GM18507 (cell line): ENCODE results near the gene KIAA0825.

Experiments
- DNase-seq: peaks from one replicate; pipeline ENCODE4 v3.0.0; 2011; ENCODE audit warnings: low read depth; ENCODE audit not compliant: insufficient read length; ENCODE audit errors: extremely low spot score
- FAIRE-seq: peaks from 2 replicates; lab custom pipeline; 2011; peaks lifted over from hg19 to GRCh38; lab: Jason Lieb, UNC

The KIAA0825 gene

DNA sequence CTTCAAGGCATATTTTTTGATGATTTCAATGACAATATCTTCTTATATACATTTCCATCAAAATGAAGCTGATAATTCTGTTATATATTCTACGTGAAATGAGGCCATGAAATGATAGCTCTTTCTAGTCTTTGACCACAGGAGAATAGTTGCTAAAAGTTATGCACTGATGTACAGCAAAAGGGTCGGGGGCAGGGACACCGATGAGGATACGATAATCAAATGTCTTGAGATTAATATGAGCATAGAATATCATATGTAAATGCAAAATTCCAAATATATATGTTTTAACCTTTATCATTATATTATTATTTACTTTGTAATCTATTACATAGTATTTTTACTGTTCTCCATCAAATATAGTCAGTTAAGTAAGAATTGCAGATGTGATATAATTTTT, 264.8 kb downstream of the KIAA0825 start:
- DNase-seq (no peak), FAIRE-seq (no peak)

- FAIRE-seq: no peak
- no peak for DNase-seq
Measured at GRCh38 chr5:94347130-94347529, 271.3 kb downstream of the KIAA0825 start.

GRCh38 chr5:94345257-94345656, 273.1 kb downstream of the KIAA0825 start:
- FAIRE-seq (no peak), DNase-seq (no peak)

DNA sequence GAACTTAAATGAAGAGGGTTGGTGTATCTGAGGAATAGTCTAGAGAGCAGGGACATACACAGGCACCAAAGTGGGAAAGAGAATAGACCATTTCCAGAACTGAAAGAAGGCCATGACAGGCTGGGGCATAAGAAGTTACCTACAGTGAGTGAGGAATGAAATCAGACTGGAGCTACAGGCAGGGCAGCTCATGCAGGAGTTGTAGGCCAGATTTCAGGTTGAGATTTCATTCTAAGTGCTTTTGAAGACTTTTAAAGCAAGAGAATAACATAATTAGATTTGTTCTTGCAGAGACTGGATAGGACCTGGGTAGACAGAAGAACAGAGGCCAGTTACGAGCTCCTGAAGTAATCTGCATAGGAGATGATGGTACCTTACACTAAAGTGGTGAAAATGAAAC, 280.8 kb downstream of the KIAA0825 start:
- FAIRE-seq: no peak
- no peak for DNase-seq

DNA sequence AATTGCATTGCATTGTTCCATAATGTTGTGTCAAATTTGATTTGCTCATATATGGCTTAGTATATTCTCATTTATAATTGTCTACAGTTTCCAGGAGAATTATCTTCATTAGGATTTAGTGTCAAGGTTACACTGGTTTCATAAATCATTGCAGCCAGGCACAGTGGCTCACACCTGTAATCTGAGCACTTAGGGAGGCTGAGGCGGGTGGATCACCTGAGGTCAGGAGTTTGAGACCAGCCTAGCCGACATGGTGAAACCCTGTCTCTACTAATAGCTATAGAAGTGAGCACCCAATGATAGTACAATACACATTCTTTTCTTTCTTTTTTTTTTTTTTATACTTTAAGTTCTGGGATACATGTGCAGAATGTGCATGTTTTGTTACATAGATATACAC, 282.5 kb downstream of the KIAA0825 start:
- FAIRE-seq (no peak), DNase-seq (no peak)

DNA sequence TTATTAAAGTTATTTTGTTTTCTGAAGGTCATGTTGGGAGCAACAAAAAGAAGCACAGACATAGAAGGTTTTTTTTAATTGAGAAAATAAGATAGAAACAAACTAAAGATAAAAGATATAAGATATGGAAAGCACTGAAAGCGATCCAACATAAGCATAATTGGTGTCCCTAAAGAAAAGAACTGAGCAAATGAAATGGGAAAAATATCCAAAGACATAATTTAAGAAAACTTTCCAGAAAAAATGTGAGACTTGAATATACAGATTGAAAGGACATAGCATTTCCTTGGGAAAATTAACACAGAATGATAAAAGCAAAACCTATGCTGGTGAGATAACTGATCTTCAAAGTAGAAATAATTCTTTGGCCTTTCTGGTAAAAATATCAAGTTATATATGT, 289.3 kb downstream of the KIAA0825 start:
- FAIRE-seq (no peak), DNase-seq (no peak)

- FAIRE-seq (no peak), DNase-seq (no peak)
Measured at GRCh38 chr5:94326586-94326985, 291.8 kb downstream of the KIAA0825 start.

- no peak for DNase-seq
- no peak for FAIRE-seq
Measured at GRCh38 chr5:94316916-94317838, 301.2 kb downstream of the KIAA0825 start.

DNA sequence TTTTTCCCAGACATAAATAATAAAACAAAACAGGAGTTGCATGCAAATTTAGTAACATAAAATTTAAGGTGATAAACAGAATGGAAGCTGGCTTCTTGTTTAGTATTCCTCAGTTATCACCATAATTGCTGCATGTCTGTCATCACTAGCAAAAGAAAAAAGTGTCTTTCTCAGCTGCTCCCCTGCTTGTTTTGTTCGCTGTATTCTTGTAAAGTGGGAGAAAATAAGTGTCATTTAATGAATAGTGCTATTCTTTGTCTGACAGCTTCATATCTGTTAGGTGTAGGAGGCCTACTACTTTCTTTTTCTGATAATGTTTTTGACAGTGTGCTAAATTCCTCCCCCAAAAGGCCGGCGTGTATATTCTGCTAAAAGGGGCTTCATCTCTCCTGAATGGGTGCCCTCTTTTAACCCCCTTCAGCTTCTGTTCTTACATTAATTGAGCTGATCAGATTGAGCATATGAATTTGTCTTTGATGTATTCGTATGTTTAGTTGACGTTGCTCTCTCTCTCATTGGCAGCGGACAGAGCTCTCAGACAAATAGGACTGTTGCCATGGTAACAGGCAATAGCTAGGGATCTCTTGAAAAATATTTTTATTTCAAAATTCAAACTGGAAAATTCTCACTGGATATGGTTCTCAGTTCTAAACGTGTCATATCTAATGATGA, 303.8 kb downstream of the KIAA0825 start:
- DNase-seq: no peak
- FAIRE-seq: no peak

- DNase-seq (no peak), FAIRE-seq (no peak)
Measured at GRCh38 chr5:94313696-94314095, 304.7 kb downstream of the KIAA0825 start.

DNA sequence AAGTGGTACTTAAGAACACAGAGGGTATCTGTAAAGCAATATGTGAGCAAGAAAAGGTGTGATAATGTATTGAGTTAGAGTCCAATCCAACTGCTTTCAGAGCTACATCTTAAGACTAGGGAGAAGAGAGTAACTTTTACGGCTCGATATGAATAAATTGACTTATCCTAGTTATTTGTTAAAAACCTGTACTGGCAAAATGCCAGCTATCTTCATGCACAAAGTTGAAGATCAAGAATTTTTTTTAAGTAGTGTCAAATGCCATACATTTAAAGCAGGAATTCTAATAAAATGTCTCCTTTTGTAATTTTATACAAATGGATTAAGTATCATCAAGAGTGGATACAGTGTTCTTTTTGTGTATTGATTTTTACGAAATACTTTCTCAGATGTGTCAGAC, 305.2 kb downstream of the KIAA0825 start:
- DNase-seq (no peak), FAIRE-seq (no peak)

DNA sequence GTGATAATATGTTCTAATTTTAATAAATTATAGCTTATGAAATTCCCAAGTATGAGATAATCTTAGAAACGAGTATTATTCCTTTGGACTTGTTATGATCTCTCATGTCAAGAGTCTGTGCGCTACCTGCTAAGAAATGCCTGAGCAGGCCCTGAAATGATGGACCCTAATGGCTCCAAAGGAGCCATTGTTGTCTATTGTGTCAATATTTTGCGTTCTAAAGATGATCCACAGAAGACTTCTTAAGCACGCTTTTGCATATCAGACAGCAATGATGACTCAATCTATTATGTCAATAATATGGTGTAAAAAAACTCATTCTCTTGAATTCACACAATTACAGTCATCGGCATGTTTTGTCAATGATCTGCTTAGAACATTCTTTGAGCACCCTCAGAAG, 306.1 kb downstream of the KIAA0825 start:
- FAIRE-seq: no peak
- no peak for DNase-seq

GRCh38 chr5:94310833-94311232, 307.6 kb downstream of the KIAA0825 start:
- FAIRE-seq: no peak
- DNase-seq: no peak

GRCh38 chr5:94309141-94309540, 309.3 kb downstream of the KIAA0825 start:
- no peak for DNase-seq
- no peak for FAIRE-seq

GRCh38 chr5:94308442-94308841, 310.0 kb downstream of the KIAA0825 start:
- DNase-seq (no peak), FAIRE-seq (no peak)

DNA sequence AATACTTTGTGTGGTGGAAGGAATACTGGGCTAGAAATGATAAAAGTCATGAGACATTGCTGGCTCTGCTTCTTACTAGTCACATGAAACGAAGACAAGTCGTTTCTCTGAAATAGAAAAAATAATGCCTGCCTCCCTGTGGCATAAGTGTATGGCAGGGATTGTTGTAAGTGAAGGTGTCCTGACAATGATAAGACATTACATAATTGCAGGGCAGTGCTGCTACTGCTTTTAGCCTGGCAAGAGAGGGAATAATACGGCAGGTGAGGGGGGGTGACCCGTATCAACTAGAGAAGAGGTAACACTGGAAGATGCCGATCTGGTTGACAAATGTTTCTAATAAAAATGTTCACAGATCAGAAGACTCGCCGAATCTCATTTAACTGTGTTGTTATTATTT, 314.3 kb downstream of the KIAA0825 start:
- DNase-seq (no peak), FAIRE-seq (no peak)

DNA sequence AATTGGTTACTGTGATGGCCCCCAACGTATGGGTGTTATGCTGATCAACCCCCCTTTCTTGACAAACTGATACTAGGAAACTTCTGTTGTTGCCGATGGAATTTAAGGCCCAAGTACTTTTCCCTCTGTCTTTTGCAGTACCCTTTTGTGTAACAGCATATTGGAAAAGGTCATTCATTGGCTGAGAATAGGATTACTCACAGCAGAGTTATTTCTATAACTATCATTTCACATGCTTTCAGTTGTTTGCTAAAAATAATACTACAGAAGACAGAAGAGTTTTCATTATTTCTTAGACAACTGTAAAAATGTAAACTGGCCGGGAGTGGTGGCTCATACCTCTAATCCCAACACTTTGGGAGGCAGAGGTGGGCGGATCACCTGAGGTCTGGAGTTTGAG, 329.5 kb downstream of the KIAA0825 start:
- DNase-seq: no peak
- no peak for FAIRE-seq

- DNase-seq: no peak
- no peak for FAIRE-seq
Measured at GRCh38 chr5:94285984-94286383, 332.4 kb downstream of the KIAA0825 start.

DNA sequence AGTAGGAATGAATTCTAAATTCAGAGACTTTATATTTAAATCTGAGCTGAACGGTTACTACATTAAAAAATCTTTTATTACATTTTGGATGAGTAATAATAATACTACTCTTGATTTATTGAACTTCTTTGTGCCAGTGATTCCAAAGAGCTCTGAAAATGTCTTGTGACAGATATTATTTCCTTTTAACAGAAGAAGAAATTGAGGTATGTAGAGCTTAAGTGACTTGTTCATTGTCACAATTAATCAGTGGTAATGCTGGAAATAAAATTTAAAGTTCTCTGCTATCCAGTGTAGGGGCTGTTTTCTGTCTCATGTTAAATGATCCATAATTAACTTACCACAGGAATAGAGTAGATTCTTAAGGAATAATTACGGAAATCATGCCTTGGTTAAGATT, 335.3 kb downstream of the KIAA0825 start:
- DNase-seq: no peak
- no peak for FAIRE-seq

- FAIRE-seq (no peak), DNase-seq (no peak)
Measured at GRCh38 chr5:94281236-94281801, 337.1 kb downstream of the KIAA0825 start.

GRCh38 chr5:94276751-94277150, 341.7 kb downstream of the KIAA0825 start:
- FAIRE-seq: no peak
- no peak for DNase-seq
